B cell (primary cell): Measurements from ENCODE around the gene NR1H2. TPM values are rescaled to one million over a fixed set of nuclear protein-coding genes. Genes with fewer than 3 reads are reported as not detected.

Experiments used
- ATAC-seq: fragments of 200-7000 bp; cut with Tn5 transposase; one replicate; pipeline ENCODE4 v1.10.0; 2021; ENCODE audit warnings: low read depth, mild to moderate bottlenecking, moderate number of reproducible peaks, moderate library complexity
- CTCF ChIA-PET: fragments of 350-600 bp; sonication (Branson Sonifier 250); formaldehyde crosslinking; loops from one replicate; lab custom pipeline; 2021; ENCODE audit warnings: antibody characterized with exemption, inconsistent platforms; lab: Charles Lee
- POLR2A ChIA-PET: fragments of 350-600 bp; sonication (Branson Sonifier 250); formaldehyde crosslinking; loops from one replicate; lab custom pipeline; 2021; ENCODE audit warnings: antibody characterized with exemption; lab: Charles Lee
- DNase-seq: peaks from one replicate; pipeline ENCODE4 v3.0.0; 2013
- H2AFZ ChIP-seq: 2 replicates; pipeline ENCODE4 v1.6.1; 2012; ENCODE audit warnings: mild to moderate bottlenecking, low read depth, low read length; ENCODE audit not compliant: insufficient read depth, poor library complexity, severe bottlenecking
- H3K27ac ChIP-seq, 2 donors: 1 replicate in 1 of 2; 2 replicates in 1 of 2; pipeline ENCODE4 v1.5.1; 2012 to 2013; ENCODE audit warnings: low read length in 2 of 2, mild to moderate bottlenecking in 2 of 2, moderate library complexity in 1 of 2
- H3K27me3 ChIP-seq, 4 experiments: fragments of 200-600 bp in 1 of 4; sonication (generic) in 1 of 4; replicated peaks in 1 of 4; 1 replicate in 2 of 4; 2 replicates in 2 of 4; pipeline versions ENCODE4 v1.6.1 to v1.7.0; 2013 to 2016; ENCODE audit warnings: low read length in 3 of 4, mild to moderate bottlenecking in 2 of 4, mixed read lengths in 1 of 4, moderate library complexity in 1 of 4; ENCODE audit not compliant: insufficient read depth in 4 of 4, control insufficient read depth in 3 of 4; ENCODE audit errors: control extremely low read depth in 1 of 4
- H3K36me3 ChIP-seq, 2 experiments: replicated peaks in 1 of 2; 1 replicate in 1 of 2; 2 replicates in 1 of 2; pipeline versions ENCODE4 v1.6.1 to v1.7.1; 2013; ENCODE audit warnings: low read length in 1 of 2; ENCODE audit not compliant: insufficient read depth in 2 of 2, control insufficient read depth in 1 of 2; ENCODE audit errors: control extremely low read depth in 1 of 2, extremely low read depth in 1 of 2
- H3K4me1 ChIP-seq, 2 donors: fragments of 200-600 bp in 1 of 2; sonication (generic) in 1 of 2; 1 replicate in 1 of 2; 2 replicates in 1 of 2; pipeline versions ENCODE4 v1.5.1 to v1.6.1; 2013 to 2017; ENCODE audit warnings: low read length in 2 of 2; ENCODE audit not compliant: control insufficient read depth in 2 of 2, insufficient read depth in 2 of 2
- H3K4me2 ChIP-seq: replicated peaks from 2 replicates; pipeline ENCODE3; 2012; ENCODE audit warnings: mild to moderate bottlenecking, low read depth, low read length; ENCODE audit not compliant: poor library complexity, severe bottlenecking
- H3K4me3 ChIP-seq, 5 experiments: fragments of 200-600 bp in 1 of 5; sonication (generic) in 1 of 5; 1 replicate in 3 of 5; 2 replicates in 2 of 5; pipeline versions ENCODE4 v1.5.1 to v1.7.0; 2011 to 2016; ENCODE audit warnings: low read length in 4 of 5, mild to moderate bottlenecking in 4 of 5, low read depth in 2 of 5, control low read depth in 1 of 5, moderate library complexity in 1 of 5; ENCODE audit not compliant: insufficient read depth in 1 of 5; ENCODE audit errors: control extremely low read depth in 1 of 5, extremely low read depth in 1 of 5
- H3K79me2 ChIP-seq: fragments of 200-600 bp; sonication (generic); one replicate; pipeline ENCODE4 v1.6.0; 2016; ENCODE audit warnings: low read length; ENCODE audit not compliant: control insufficient read depth, insufficient read depth
- H3K9ac ChIP-seq: fragments of 200-600 bp; sonication (generic); 2 replicates; pipeline ENCODE4 v1.6.1; 2017; ENCODE audit warnings: mild to moderate bottlenecking, low read length, moderate library complexity
- H3K9me3 ChIP-seq, 3 donors: one replicate each; pipeline versions ENCODE4 v1.6.1 to v1.7.1; 2013; ENCODE audit warnings: low read length in 2 of 3; ENCODE audit not compliant: control insufficient read depth in 2 of 3, insufficient read depth in 1 of 3; ENCODE audit errors: control extremely low read depth in 1 of 3
- H4K20me1 ChIP-seq: 2 replicates; pipeline ENCODE4 v1.6.0; 2012; ENCODE audit warnings: mild to moderate bottlenecking, low read length; ENCODE audit not compliant: insufficient read depth, control insufficient read depth, poor library complexity, severe bottlenecking
- H3K27ac Mint-ChIP-seq: one replicate; pipeline ENCODE4 v1.8.0; 2021; ENCODE audit warnings: mixed read lengths
- H3K27me3 Mint-ChIP-seq: one replicate; pipeline ENCODE4 v1.8.0; 2021; ENCODE audit warnings: mixed read lengths
- H3K4me1 Mint-ChIP-seq: one replicate; pipeline ENCODE4 v1.8.0; 2021; ENCODE audit warnings: mixed read lengths
- H3K4me3 Mint-ChIP-seq: one replicate; pipeline ENCODE4 v1.8.0; 2021; ENCODE audit warnings: mixed read lengths
- H3K9me3 Mint-ChIP-seq: one replicate; pipeline ENCODE4 v1.8.0; 2022; ENCODE audit warnings: mixed read lengths; ENCODE audit not compliant: insufficient read depth
- CTCF ChIP-seq: fragments of 200-600 bp; IDR thresholded peaks from one replicate; pipeline ENCODE4 v1.8.0; 2022; ENCODE audit warnings: antibody characterized with exemption, mild to moderate bottlenecking
- EZH2 ChIP-seq: IDR thresholded peaks from 2 replicates; pipeline ENCODE4 v1.6.1; 2012; ENCODE audit warnings: borderline replicate concordance, low read depth, mild to moderate bottlenecking, moderate library complexity, low read length; ENCODE audit not compliant: insufficient read depth, poor library complexity, severe bottlenecking
- WGBS: methylation state at CpG from one replicate; pipeline ENCODE4 v1.1.5; 2013; ENCODE audit warnings: missing lambda C conversion rate; ENCODE audit not compliant: insufficient coverage; 5-methylcytosine and 5-hydroxymethylcytosine counted together
- intact Hi-C: fragments of 100-400 bp; cut with micrococcal nuclease; formaldehyde crosslinking; loops from one replicate; pipeline ENCODE4 v1.10.0; 2022
- polyA plus RNA-seq: library from polyadenylated mRNA; depleted of rRNA; stranded (reverse); fragments of >200 nt; gene quantifications from 2 replicates; pipeline ENCODE4 v1.2.3, GENCODE V29; 2012
- total RNA-seq, 2 donors: library from RNA; stranded (reverse); fragments of 120-200 nt in 1 of 2; gene quantifications; 1 replicate in 1 of 2; 2 replicates in 1 of 2; pipeline versions ENCODE4 v1.2.3 to v1.2.4, GENCODE V29; 2013 to 2022

The NR1H2 gene
- total and polyA plus RNA-seq, 2 donors (not counting 1 experiment from before 2014, with no cell fraction given), result 116 to 164 TPM

GRCh38 chr19:50380137-50380536 is 3.9 kb downstream of the NR1H2 start:
- intact Hi-C loops, result no loop called here
- H3K4me2 ChIP-seq, result no peak overlapping the region
- H3K4me1 Mint-ChIP-seq, result peaks cover 39% of the 10 kb centered on the region
- no peak overlapping the region for H3K27ac ChIP-seq
- no peak overlapping the region for H2AFZ ChIP-seq
- TF ChIP-seq EZH2 (no peak), CTCF (no peak)
- H3K27me3 ChIP-seq, result no peaks in the 10 kb centered on the region
- no peak overlapping the region for H3K9ac ChIP-seq
- ChIA-PET POLR2A (no interaction called here), CTCF (no interaction called here)
- H3K9me3 Mint-ChIP-seq, result no peaks in the 10 kb centered on the region
- ATAC-seq, result no peak
- peaks cover 1 to 56% of the 10 kb centered on the region in 2 experiments for H3K36me3 ChIP-seq
- no peak overlapping the region for H3K27ac Mint-ChIP-seq
- peaks cover 50% of the 10 kb centered on the region for H4K20me1 ChIP-seq
- 98% methylated on average over 10 of the region's 11 CpGs for WGBS
- no peak overlapping the region for H3K4me3 ChIP-seq
- H3K9me3 ChIP-seq, result no peaks in the 10 kb centered on the region
- H3K27me3 Mint-ChIP-seq, result no peaks in the 10 kb centered on the region
- peaks cover 24% of the 10 kb centered on the region for H3K79me2 ChIP-seq
- peak; percentile 23 for DNase-seq
- no peak overlapping the region for H3K4me3 Mint-ChIP-seq
- peaks cover 18 to 30% of the 10 kb centered on the region in 2 donors for H3K4me1 ChIP-seq

- Mint-ChIP-seq H3K4me3 (no peak overlapping the region), H3K27ac (no peak overlapping the region), H3K9me3 (no peaks in the 10 kb centered on the region), H3K27me3 (no peaks in the 10 kb centered on the region), H3K4me1 (peaks cover 41% of the 10 kb centered on the region)
- ChIA-PET POLR2A (no interaction called here), CTCF (no interaction called here)
- no peaks in the 10 kb centered on the region for H3K9me3 ChIP-seq
- DNase-seq (peak; percentile 30), ATAC-seq (no peak)
- 97% methylated on average over 6 of the region's 8 CpGs for WGBS
- no peak overlapping the region for H3K27ac ChIP-seq
- peaks cover 50% of the 10 kb centered on the region for H4K20me1 ChIP-seq
- H3K79me2 ChIP-seq, result peaks cover 30% of the 10 kb centered on the region
- no peak overlapping the region for H2AFZ ChIP-seq
- intact Hi-C loops, result no loop called here
- H3K27me3 ChIP-seq, result no peaks in the 10 kb centered on the region
- no peak overlapping the region for H3K4me2 ChIP-seq
- TF ChIP-seq EZH2, result no peak
- TF ChIP-seq CTCF, result no peak
- H3K4me3 ChIP-seq, result no peak overlapping the region
- peaks cover 18 to 30% of the 10 kb centered on the region in 2 donors for H3K4me1 ChIP-seq
- H3K9ac ChIP-seq, result no peak overlapping the region
- H3K36me3 ChIP-seq, result peaks cover 1 to 56% of the 10 kb centered on the region in 2 experiments
Observed at GRCh38 chr19:50380751-50381151, 4.5 kb downstream of the NR1H2 start.
